Panc1 (cell line): ENCODE results near the gene LAMC2. TPM values are rescaled to one million over a fixed set of nuclear protein-coding genes. Genes with fewer than 3 reads are reported as not detected.

Experiments
- ATAC-seq: fragments of 200-7000 bp; cut with Tn5 transposase; 2 replicates; pipeline ENCODE4 v1.9.1; 2020; ENCODE audit warnings: mild to moderate bottlenecking, moderate library complexity
- BruUV-seq: library from RNA; stranded (reverse); fragments of 400-500 nt; replicated peaks from 2 replicates; lab custom pipeline; 2021; lab: Mats Ljungman, UMichigan
- CTCF ChIA-PET: fragments of 300-600 bp; sonication (Branson Sonifier 250); formaldehyde crosslinking; loops from one replicate; lab custom pipeline; 2022; ENCODE audit warnings: antibody characterized with exemption; lab: Charles Lee
- POLR2A ChIA-PET: fragments of 300-600 bp; sonication (Branson Sonifier 250); formaldehyde crosslinking; loops from one replicate; lab custom pipeline; 2022; ENCODE audit warnings: antibody characterized with exemption; lab: Charles Lee
- DNase-seq: peaks from one replicate; pipeline ENCODE4 v3.0.0-alpha.2; 2010; ENCODE audit warnings: low read depth, low spot score
- H3K27ac ChIP-seq: 2 replicates; pipeline ENCODE4 v1.5.1; 2011; ENCODE audit warnings: mild to moderate bottlenecking, low read length, inconsistent platforms
- H3K27me3 ChIP-seq: fragments of 200-500 bp; sonication (Bioruptor generic); 2 replicates; pipeline ENCODE4 v1.6.0; 2014; ENCODE audit warnings: low read length, inconsistent platforms; ENCODE audit not compliant: control insufficient read depth, insufficient read depth
- H3K36me3 ChIP-seq: fragments of 200-500 bp; sonication (Bioruptor generic); 2 replicates; pipeline ENCODE4 v1.5.1; 2014; ENCODE audit warnings: inconsistent platforms, mild to moderate bottlenecking, low read length, moderate library complexity; ENCODE audit not compliant: control insufficient read depth, insufficient read depth
- H3K4me1 ChIP-seq: 2 replicates; pipeline ENCODE4 v1.5.1; 2011; ENCODE audit warnings: inconsistent platforms, mild to moderate bottlenecking, low read length, moderate library complexity; ENCODE audit not compliant: control insufficient read depth, insufficient read depth
- H3K4me3 ChIP-seq, 2 experiments: 2 replicates each; pipeline ENCODE4 v1.5.1; 2011 to 2012; ENCODE audit warnings: low read depth in 2 of 2, low read length in 2 of 2, mild to moderate bottlenecking in 2 of 2, inconsistent platforms in 1 of 2, moderate library complexity in 1 of 2
- H3K9me3 ChIP-seq: fragments of 200-500 bp; sonication (Bioruptor generic); 2 replicates; pipeline ENCODE4 v1.5.1; 2014; ENCODE audit warnings: low read depth, mild to moderate bottlenecking, inconsistent platforms, low read length, moderate library complexity; ENCODE audit not compliant: control insufficient read depth, insufficient read depth
- POLR2AphosphoS5 ChIP-seq: IDR thresholded peaks from 2 replicates; pipeline ENCODE4 v1.6.1; 2012; ENCODE audit warnings: mild to moderate bottlenecking, low read depth, low read length, moderate library complexity
- SIN3A ChIP-seq: IDR thresholded peaks from 2 replicates; pipeline ENCODE4 v1.6.1; 2012; ENCODE audit warnings: low read depth, mild to moderate bottlenecking, low read length, moderate library complexity, borderline replicate concordance; ENCODE audit not compliant: insufficient read depth
- TCF7L2 ChIP-seq: IDR thresholded peaks from 2 replicates; pipeline ENCODE4 v1.6.1; 2011; ENCODE audit warnings: mild to moderate bottlenecking, low read depth, low read length, inconsistent platforms
- in situ Hi-C: cut with HindIII; loops from 2 replicates; pipeline ENCODE4 v1.10.0; 2016; ENCODE audit warnings: low sequenced_read_pairs, low pct_unique_long_range_greater_than_20kb
- intact Hi-C: fragments of 100-400 bp; cut with micrococcal nuclease; formaldehyde crosslinking; loops from one replicate; pipeline ENCODE4 v1.10.0; 2022; ENCODE audit not compliant: unreplicated experiment
- total RNA-seq: library from RNA; stranded (reverse); gene quantifications from one replicate; pipeline ENCODE4 v1.2.1, GENCODE V29; 2021; ENCODE audit not compliant: unreplicated experiment
- TF ChIP-seq, protein P1 (sequence below), 2 experiments: IDR thresholded peaks; 2 replicates each; pipeline ENCODE4 v1.6.1; 2011 to 2012; ENCODE audit warnings: low read depth in 2 of 2, control low read depth in 1 of 2, low read length in 1 of 2, mild to moderate bottlenecking in 1 of 2, moderate library complexity in 1 of 2; ENCODE audit not compliant: insufficient read depth in 1 of 2
- TF ChIP-seq, protein P2 (sequence below): fragments of 450-650 bp; IDR thresholded peaks from 2 replicates; pipeline ENCODE4 v1.5.1; 2017; ENCODE audit warnings: mild to moderate bottlenecking

The LAMC2 gene
- total RNA-seq, 1 experiment from 2014 or later: 8.3 TPM

DNA sequence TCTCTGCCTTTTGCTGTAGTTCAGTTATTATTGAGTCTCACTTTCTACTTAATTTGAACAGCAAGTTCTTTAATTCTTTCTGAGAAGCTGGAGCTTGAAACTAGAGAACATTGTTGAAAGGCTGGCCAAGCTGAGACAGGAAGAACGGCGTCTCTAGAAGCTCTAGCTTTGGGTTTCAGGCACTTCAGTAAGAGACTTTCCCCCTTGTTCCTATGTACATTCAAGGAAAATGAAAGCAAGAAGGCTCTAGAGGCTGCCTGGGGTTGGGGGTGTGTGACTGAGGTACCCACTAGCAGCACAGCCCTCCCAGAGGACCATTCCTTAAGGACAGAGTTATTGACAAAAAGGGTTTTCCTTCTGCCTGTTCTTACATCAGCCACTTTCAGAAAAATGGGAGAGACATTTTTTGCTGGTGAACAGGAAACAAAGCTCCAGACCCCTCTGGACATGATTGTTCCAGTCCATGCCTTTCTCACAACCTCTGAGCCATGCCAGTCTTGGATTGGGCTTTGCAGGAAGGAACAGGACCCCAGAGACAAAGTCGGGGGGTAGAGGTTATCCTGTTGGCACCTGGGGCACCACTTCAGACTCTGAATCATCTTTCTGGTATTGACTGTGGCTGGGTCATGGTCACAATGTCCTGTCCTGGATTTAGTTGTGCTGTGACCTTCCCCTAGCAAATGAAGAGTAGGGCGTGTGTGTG lies 63.1 kb downstream of the LAMC2 start:
- Histone ChIP-seq H3K4me1 (no peaks in the 10 kb centered on the region), H3K4me3 (no peak overlapping the region), H3K9me3 (no peaks in the 10 kb centered on the region), H3K36me3 (no peaks in the 10 kb centered on the region), H3K27me3 (no peaks in the 10 kb centered on the region), H3K27ac (no peak overlapping the region)
- in situ Hi-C loops (no loop called here), intact Hi-C loops (no loop called here)
- ChIA-PET POLR2A (no interaction called here), CTCF (no interaction called here)
- ATAC-seq (no peak), DNase-seq (no peak)
- TF ChIP-seq POLR2AphosphoS5 (no peak), SIN3A (no peak), TCF7L2 (no peak)
- TF ChIP-seq, protein P1, sequence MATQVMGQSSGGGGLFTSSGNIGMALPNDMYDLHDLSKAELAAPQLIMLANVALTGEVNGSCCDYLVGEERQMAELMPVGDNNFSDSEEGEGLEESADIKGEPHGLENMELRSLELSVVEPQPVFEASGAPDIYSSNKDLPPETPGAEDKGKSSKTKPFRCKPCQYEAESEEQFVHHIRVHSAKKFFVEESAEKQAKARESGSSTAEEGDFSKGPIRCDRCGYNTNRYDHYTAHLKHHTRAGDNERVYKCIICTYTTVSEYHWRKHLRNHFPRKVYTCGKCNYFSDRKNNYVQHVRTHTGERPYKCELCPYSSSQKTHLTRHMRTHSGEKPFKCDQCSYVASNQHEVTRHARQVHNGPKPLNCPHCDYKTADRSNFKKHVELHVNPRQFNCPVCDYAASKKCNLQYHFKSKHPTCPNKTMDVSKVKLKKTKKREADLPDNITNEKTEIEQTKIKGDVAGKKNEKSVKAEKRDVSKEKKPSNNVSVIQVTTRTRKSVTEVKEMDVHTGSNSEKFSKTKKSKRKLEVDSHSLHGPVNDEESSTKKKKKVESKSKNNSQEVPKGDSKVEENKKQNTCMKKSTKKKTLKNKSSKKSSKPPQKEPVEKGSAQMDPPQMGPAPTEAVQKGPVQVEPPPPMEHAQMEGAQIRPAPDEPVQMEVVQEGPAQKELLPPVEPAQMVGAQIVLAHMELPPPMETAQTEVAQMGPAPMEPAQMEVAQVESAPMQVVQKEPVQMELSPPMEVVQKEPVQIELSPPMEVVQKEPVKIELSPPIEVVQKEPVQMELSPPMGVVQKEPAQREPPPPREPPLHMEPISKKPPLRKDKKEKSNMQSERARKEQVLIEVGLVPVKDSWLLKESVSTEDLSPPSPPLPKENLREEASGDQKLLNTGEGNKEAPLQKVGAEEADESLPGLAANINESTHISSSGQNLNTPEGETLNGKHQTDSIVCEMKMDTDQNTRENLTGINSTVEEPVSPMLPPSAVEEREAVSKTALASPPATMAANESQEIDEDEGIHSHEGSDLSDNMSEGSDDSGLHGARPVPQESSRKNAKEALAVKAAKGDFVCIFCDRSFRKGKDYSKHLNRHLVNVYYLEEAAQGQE (IDR thresholded peaks at IDR 0.05; ENCODE audit: insufficient read depth in 1 of 2, low read depth in 2 of 2, low read length in 1 of 2): no peak
- TF ChIP-seq, protein P2, sequence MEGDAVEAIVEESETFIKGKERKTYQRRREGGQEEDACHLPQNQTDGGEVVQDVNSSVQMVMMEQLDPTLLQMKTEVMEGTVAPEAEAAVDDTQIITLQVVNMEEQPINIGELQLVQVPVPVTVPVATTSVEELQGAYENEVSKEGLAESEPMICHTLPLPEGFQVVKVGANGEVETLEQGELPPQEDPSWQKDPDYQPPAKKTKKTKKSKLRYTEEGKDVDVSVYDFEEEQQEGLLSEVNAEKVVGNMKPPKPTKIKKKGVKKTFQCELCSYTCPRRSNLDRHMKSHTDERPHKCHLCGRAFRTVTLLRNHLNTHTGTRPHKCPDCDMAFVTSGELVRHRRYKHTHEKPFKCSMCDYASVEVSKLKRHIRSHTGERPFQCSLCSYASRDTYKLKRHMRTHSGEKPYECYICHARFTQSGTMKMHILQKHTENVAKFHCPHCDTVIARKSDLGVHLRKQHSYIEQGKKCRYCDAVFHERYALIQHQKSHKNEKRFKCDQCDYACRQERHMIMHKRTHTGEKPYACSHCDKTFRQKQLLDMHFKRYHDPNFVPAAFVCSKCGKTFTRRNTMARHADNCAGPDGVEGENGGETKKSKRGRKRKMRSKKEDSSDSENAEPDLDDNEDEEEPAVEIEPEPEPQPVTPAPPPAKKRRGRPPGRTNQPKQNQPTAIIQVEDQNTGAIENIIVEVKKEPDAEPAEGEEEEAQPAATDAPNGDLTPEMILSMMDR: no peak
- no TSS peak for BruUV-seq

DNA sequence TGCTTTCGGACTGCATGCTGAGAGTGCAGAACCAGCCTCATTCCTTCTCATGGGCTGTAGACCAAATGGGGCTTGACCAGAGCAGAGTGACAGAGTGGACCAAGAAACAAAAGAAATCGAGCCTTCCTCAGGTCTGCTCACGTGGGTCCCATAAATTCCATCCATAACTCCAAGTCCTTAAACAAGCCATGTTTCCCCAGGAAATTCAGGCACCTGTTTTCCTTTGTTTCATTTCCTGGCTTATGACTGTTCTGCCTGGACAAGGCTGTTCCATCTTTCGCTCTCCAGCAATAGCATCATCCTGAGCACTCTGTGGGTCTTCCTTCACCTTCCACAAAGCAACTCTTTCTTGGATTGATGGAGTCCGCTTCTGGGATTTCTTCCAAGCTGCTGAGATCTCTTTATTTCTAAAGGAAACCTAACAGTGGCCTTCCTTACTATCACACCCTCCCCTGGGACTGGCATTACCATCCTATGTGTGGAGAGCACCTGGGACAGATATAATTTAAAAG lies 63.9 kb downstream of the LAMC2 start:
- TF ChIP-seq SIN3A (no peak), POLR2AphosphoS5 (no peak), TCF7L2 (no peak)
- TF ChIP-seq, protein P1 (IDR thresholded peaks at IDR 0.05; ENCODE audit: insufficient read depth in 1 of 2, low read depth in 2 of 2, low read length in 1 of 2): no peak
- TF ChIP-seq, protein P2: no peak
- CTCF ChIA-PET: no interaction called here
- DNase-seq: no peak

More for the DNA sequence above, 63.9 kb downstream of the LAMC2 start:
- BruUV-seq: no TSS peak
- H3K27ac ChIP-seq: no peak overlapping the region
- no peaks in the 10 kb centered on the region for H3K27me3 ChIP-seq
- intact Hi-C loops: no loop called here
- H3K36me3 ChIP-seq: no peaks in the 10 kb centered on the region
- H3K9me3 ChIP-seq: no peaks in the 10 kb centered on the region
- POLR2A ChIA-PET: no interaction called here
- in situ Hi-C loops: no loop called here
- no peaks in the 10 kb centered on the region for H3K4me1 ChIP-seq
- no peak for ATAC-seq
- no peak overlapping the region for H3K4me3 ChIP-seq
